ENCODE measurements around the gene CCDC6. TPM values are rescaled to one million over a fixed set of nuclear protein-coding genes. Genes with fewer than 3 reads are reported as not detected.

CCDC6 gene
- total and polyA plus RNA-seq, 5 donors = 8.3 to 28.1 (median 23.8) TPM

- H3K4me1 ChIP-seq (ENCODE audit: control insufficient read depth, insufficient read depth, low read length) = no peaks in the 10 kb centered on the region
- H3K27me3 ChIP-seq (ENCODE audit: control insufficient read depth, insufficient read depth) = no peaks in the 10 kb centered on the region
- ATAC-seq (no peak), DNase-seq (no peak)
- 89% methylated on average over 5 of the region's 5 CpGs for WGBS
- H3K4me3 ChIP-seq (ENCODE audit: low read length) = no peak overlapping the region
- intact Hi-C loops (cut with DNase I) = no loop called here
- no peaks in the 10 kb centered on the region for H3K9me3 ChIP-seq (ENCODE audit: control insufficient read depth, low read length)
- no peak overlapping the region for H3K27ac ChIP-seq (ENCODE audit: low read length)
Measured at GRCh38 chr10:59741583-59741982, 164.8 kb downstream of the CCDC6 start.

- no peak for ATAC-seq
- intact Hi-C loops (cut with DNase I) = no loop called here
Measured at GRCh38 chr10:59741048-59741447, 165.3 kb downstream of the CCDC6 start.

More at GRCh38 chr10:59741048-59741447, 165.3 kb downstream of the CCDC6 start:
- H3K9me3 ChIP-seq (ENCODE audit: control insufficient read depth, low read length) = no peaks in the 10 kb centered on the region
- H3K27me3 ChIP-seq (ENCODE audit: control insufficient read depth, insufficient read depth) = no peaks in the 10 kb centered on the region
- H3K4me3 ChIP-seq (ENCODE audit: low read length) = no peak overlapping the region
- DNase-seq = no peak
- no peaks in the 10 kb centered on the region for H3K4me1 ChIP-seq (ENCODE audit: control insufficient read depth, insufficient read depth, low read length)
- no peak overlapping the region for H3K27ac ChIP-seq (ENCODE audit: low read length)

Other genes with a start within 250 kb of the CCDC6 start
- 1 to 10 TPM in 3 of 4 donors, under 1 TPM in 1; 0.61 to 4.3 (median 1.2) TPM for gene SLC16A9, start 196.7 kb downstream of the CCDC6 start, total RNA-seq
- gene SLC16A9, start 196.7 kb downstream of the CCDC6 start, polyA plus RNA-seq = 0.48 TPM
- gene MRLN, start 153.1 kb downstream of the CCDC6 start, total RNA-seq = not detected
- not detected for gene MRLN, start 153.1 kb downstream of the CCDC6 start, polyA plus RNA-seq

Measured in right cardiac atrium (tissue), 5 donors.